GM12865 (cell line): ENCODE measurements around the gene MYH10.

Source experiments
- DNase-seq: peaks from one replicate; pipeline ENCODE4 v3.0.0; 2010; ENCODE audit warnings: low read depth
- H3K4me3 ChIP-seq: 2 replicates; pipeline ENCODE4 v1.5.1; 2011; ENCODE audit warnings: mild to moderate bottlenecking, low read depth, low read length, control low read depth
- CTCF ChIP-seq: IDR thresholded peaks from 2 replicates; pipeline ENCODE4 v1.5.1; 2011; ENCODE audit warnings: low read length, control low read depth, low read depth, inconsistent platforms; ENCODE audit not compliant: insufficient read depth; ENCODE audit errors: missing control alignments

Gene MYH10

DNA sequence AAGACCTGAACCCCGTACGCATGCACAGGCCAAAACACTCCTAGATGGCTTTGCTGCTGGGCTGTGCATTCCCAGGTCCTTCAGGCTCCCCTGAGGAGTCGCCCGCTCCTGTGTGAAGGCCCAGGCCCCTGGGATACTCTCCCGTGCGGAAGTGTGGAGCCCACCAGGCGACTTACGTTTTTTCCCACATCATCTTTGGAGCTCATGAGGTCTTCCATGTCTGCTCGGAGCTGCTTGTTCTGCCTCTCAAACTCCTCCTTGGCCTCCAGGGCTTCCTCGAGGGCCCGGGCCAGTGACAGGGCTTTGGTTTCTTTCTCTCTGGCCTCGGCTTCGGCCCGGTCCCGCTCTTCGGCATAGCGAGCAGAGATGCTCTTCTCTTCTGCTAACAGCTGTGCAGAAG is 138.4 kb downstream of the MYH10 start:
- no peak overlapping the region for H3K4me3 ChIP-seq
- TF ChIP-seq CTCF, result no peak
- no peak for DNase-seq

DNA sequence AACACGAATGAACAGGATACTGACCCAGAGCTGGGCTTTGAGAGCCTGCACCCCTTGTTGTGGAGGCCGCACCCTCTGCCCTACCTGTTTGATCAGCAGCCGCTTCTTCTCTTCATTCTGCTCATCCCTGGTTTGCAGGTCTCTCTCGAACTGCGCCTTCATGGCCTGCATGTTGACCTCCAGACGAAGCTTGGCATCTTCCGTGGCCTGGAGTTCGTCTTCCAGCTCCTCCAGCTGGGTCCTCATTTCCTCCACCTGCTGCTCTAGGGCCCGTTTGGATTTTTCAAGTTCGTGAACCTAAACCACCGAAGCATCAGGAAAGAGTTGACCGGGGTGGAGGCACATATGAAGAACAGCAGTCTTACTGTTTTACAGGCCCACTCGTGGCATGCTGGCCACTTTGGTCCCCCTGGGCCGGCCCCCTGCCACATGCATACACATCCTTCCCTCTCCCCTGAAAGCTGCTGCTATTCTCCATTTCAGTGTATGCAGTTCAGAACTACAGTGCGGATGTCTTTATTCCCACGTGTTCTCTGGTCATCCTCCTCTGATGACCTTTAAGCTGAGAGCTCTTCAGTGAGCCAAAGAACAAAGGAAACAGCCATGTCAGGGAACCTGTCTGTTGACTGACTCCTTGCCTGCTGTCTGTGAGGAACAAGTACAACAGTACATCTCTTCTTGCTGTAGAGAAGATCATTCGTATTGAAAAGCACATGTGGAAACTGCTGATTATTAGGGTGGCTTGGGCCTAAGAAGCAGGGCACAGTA is 140.1 kb downstream of the MYH10 start:
- no peak overlapping the region for H3K4me3 ChIP-seq
- no peak for DNase-seq
- TF ChIP-seq CTCF, result no peak

- DNase-seq, result no peak
- no peak for TF ChIP-seq CTCF
- no peak overlapping the region for H3K4me3 ChIP-seq
These were observed 140.7 kb downstream of the MYH10 start for GRCh38 chr17:8489841-8490240.

DNA sequence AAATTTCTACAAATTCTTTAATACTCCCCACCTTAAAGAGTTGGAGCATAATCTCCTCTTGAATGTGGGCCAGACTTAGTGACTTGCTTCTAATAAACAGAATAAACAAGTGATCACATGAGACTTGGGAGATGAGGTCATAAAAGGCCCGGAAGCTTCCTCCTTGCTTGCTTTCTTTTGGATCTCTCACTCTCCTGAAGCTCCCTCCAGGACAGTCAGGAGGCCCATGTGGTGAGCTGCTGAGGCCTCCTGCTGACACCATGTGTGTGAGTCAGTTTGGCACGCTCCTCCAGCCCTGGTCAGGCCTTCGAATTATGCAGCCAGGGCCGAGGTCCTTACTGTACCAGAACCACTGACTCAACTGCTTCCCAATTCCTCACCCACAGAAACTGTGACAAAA is 141.6 kb downstream of the MYH10 start:
- no peak overlapping the region for H3K4me3 ChIP-seq
- DNase-seq, result no peak
- TF ChIP-seq CTCF, result no peak

DNA sequence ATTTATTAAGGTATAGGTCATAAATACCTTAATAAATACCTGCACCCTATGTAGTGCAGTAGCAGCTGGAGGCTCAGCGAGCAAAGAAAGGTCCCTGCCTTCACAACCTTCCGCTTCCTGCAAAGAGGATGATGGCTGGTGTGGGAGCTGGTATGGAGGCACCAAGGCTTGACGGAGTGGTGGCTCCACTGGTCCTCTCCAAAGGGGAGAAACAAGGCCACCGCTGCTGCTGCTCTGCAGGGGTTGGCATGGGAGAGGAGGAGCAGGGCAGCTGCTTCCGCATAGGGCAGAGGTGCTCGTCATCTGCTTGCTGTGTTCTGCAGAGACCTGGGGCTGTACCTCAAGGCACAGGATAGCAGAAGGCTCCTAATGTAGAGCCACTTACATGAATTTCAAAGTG is 142.0 kb downstream of the MYH10 start:
- no peak for DNase-seq
- no peak for TF ChIP-seq CTCF
- H3K4me3 ChIP-seq, result no peak overlapping the region

DNA sequence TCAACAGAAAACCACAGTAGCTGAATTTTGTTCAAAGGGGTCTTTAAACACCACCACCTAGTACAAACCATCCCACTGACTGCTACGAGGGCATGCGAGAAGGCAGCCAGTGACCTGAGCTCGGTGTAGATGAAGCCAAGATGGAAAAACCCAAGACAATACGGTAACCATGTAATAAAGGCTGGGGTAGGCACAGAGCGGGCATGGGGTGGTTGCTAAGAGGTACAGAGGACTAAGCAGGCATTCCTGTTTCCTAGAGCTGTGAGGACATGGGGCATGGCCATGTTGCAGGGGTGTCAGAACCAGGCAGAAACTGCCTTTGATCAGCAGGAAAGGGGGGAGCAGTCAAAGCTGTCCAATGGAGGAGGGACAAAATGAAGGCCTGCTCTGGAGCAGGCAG is 142.8 kb downstream of the MYH10 start:
- TF ChIP-seq CTCF, result no peak
- no peak for DNase-seq
- H3K4me3 ChIP-seq, result no peak overlapping the region

DNA sequence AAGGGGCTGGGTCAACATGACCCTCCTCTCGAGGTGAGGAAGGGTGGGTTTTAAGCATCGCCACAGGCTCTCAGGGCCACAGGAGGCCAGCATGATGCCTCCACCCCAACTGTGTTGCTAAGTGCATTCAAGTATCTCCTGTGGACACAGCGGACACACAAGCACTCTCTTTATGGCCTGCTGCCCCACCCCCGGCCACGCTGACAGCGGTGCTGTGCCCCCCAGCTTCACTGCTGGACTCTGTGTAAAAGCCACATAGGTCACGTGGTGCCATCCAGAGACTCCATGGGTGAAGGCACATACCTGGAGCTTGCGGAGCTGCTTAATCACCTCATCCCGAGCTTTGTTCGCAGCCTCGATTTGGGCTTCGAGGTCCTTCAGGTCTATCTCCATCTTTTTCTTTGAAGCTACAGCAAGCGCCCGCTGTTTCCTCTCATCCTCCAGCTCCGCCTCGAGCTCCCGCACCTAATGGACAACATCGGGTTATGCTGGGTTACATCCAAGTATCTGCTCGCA is 143.3 kb downstream of the MYH10 start:
- DNase-seq, result no peak
- no peak overlapping the region for H3K4me3 ChIP-seq
- TF ChIP-seq CTCF, result no peak
